ENCODE data around the gene LRRC46.

The LRRC46 gene

GRCh38 chr17:47803201-47803600, 28.3 kb upstream of the LRRC46 start:
- Histone ChIP-seq H3K9ac (ENCODE audit: low read length) (no peak overlapping the region), H3K79me2 (ENCODE audit: insufficient read depth, low read length) (no peaks in the 10 kb centered on the region), H4K20me1 (ENCODE audit: insufficient read depth, low read length) (no peaks in the 10 kb centered on the region), H3K4me1 (ENCODE audit: insufficient read depth, low read length, severe bottlenecking) (no peaks in the 10 kb centered on the region), H3K4me2 (ENCODE audit: low read length) (no peak overlapping the region), H3K9me3 (ENCODE audit: low read length) (no peaks in the 10 kb centered on the region), H3K4me3 (ENCODE audit: low read depth, low read length, poor library complexity, severe bottlenecking) (no peak overlapping the region), H3K27me3 (ENCODE audit: insufficient read depth, low read length) (no peaks in the 10 kb centered on the region), H2AFZ (ENCODE audit: low read length) (no peak overlapping the region), H3F3A (ENCODE audit: insufficient read depth, low read length) (no peaks in the 10 kb centered on the region), H3K36me3 (ENCODE audit: insufficient read depth, low read length) (peaks cover 11% of the 10 kb centered on the region; the same call in 1 of the 2 replicates), H3K27ac (ENCODE audit: low read depth, low read length, poor library complexity, severe bottlenecking) (no peak overlapping the region), H3K9me2 (ENCODE audit: low read depth, low read length) (no peaks in the 10 kb centered on the region)
- TF ChIP-seq EZH2 (IDR thresholded peaks at IDR 0.05; ENCODE audit: borderline replicate concordance, low read length): no peak
- no peak for TF ChIP-seq CTCF (IDR thresholded peaks at IDR 0.05; ENCODE audit: low read length)

GRCh38 chr17:47803751-47804150, 27.7 kb upstream of the LRRC46 start:
- Histone ChIP-seq H4K20me1 (ENCODE audit: insufficient read depth, low read length) (no peaks in the 10 kb centered on the region), H3K4me1 (ENCODE audit: insufficient read depth, low read length, severe bottlenecking) (no peaks in the 10 kb centered on the region)

GRCh38 chr17:47804461-47804860, 27.0 kb upstream of the LRRC46 start:
- Histone ChIP-seq H3K27ac (ENCODE audit: low read depth, low read length, poor library complexity, severe bottlenecking) (no peak overlapping the region), H3K9me3 (ENCODE audit: low read length) (no peaks in the 10 kb centered on the region)

More at GRCh38 chr17:47803751-47804150, 27.7 kb upstream of the LRRC46 start:
- Histone ChIP-seq H3K27me3 (ENCODE audit: insufficient read depth, low read length) (no peaks in the 10 kb centered on the region), H3K36me3 (ENCODE audit: insufficient read depth, low read length) (peaks cover 16% of the 10 kb centered on the region; the same call in 1 of the 2 replicates), H3K4me3 (ENCODE audit: low read depth, low read length, poor library complexity, severe bottlenecking) (no peak overlapping the region), H3K27ac (ENCODE audit: low read depth, low read length, poor library complexity, severe bottlenecking) (no peak overlapping the region), H3K9me3 (ENCODE audit: low read length) (no peaks in the 10 kb centered on the region), H3F3A (ENCODE audit: insufficient read depth, low read length) (no peaks in the 10 kb centered on the region), H3K79me2 (ENCODE audit: insufficient read depth, low read length) (no peaks in the 10 kb centered on the region), H3K9ac (ENCODE audit: low read length) (no peak overlapping the region), H2AFZ (ENCODE audit: low read length) (no peak overlapping the region), H3K4me2 (ENCODE audit: low read length) (no peak overlapping the region), H3K9me2 (ENCODE audit: low read depth, low read length) (no peaks in the 10 kb centered on the region)
- TF ChIP-seq CTCF (IDR thresholded peaks at IDR 0.05; ENCODE audit: low read length) (no peak), EZH2 (IDR thresholded peaks at IDR 0.05; ENCODE audit: borderline replicate concordance, low read length) (no peak)

More at GRCh38 chr17:47804461-47804860, 27.0 kb upstream of the LRRC46 start:
- Histone ChIP-seq H3K4me1 (ENCODE audit: insufficient read depth, low read length, severe bottlenecking) (no peaks in the 10 kb centered on the region), H3K9me2 (ENCODE audit: low read depth, low read length) (no peaks in the 10 kb centered on the region), H3F3A (ENCODE audit: insufficient read depth, low read length) (no peaks in the 10 kb centered on the region), H4K20me1 (ENCODE audit: insufficient read depth, low read length) (no peaks in the 10 kb centered on the region), H2AFZ (ENCODE audit: low read length) (no peak overlapping the region), H3K36me3 (ENCODE audit: insufficient read depth, low read length) (peaks cover 23% of the 10 kb centered on the region; the same call in 1 of the 2 replicates), H3K9ac (ENCODE audit: low read length) (no peak overlapping the region), H3K27me3 (ENCODE audit: insufficient read depth, low read length) (no peaks in the 10 kb centered on the region), H3K4me3 (ENCODE audit: low read depth, low read length, poor library complexity, severe bottlenecking) (no peak overlapping the region), H3K4me2 (ENCODE audit: low read length) (no peak overlapping the region), H3K79me2 (ENCODE audit: insufficient read depth, low read length) (no peaks in the 10 kb centered on the region)
- no peak for TF ChIP-seq CTCF (IDR thresholded peaks at IDR 0.05; ENCODE audit: low read length)
- TF ChIP-seq EZH2 (IDR thresholded peaks at IDR 0.05; ENCODE audit: borderline replicate concordance, low read length): no peak
